A549 (cell line): ENCODE results near the gene FUZ.

Experiments
- BHLHE40 ChIP-seq: IDR thresholded peaks from 2 replicates; pipeline ENCODE4 v1.6.1; 2012; ENCODE audit warnings: low read depth, low read length, inconsistent platforms
- CTCF ChIP-seq: fragments of >200 bp; sonication (Bioruptor Twin); formaldehyde crosslinking; IDR thresholded peaks from 3 replicates; pipeline ENCODE4 v1.5.1; 2016
- EP300 ChIP-seq, 2 experiments: fragments of >200 bp; sonication (Bioruptor Twin); formaldehyde crosslinking; IDR thresholded peaks; 2 replicates in 1 of 2; 3 replicates in 1 of 2; pipeline ENCODE4 v1.6.1; 2016 to 2017
- FOSB ChIP-seq: fragments of 250-450 bp; sonication (Bioruptor Pico); IDR thresholded peaks from 2 replicates; pipeline ENCODE4 v1.5.0; 2020; ENCODE audit warnings: mild to moderate bottlenecking, moderate library complexity
- MAX ChIP-seq: IDR thresholded peaks from 2 replicates; pipeline ENCODE4 v1.6.1; 2012
- MAZ ChIP-seq: fragments of 150-350 bp; IDR thresholded peaks from 2 replicates; pipeline ENCODE4 v1.6.1; 2014; ENCODE audit warnings: antibody characterized with exemption, low read depth, low read length, borderline replicate concordance
- MYC ChIP-seq: IDR thresholded peaks from 2 replicates; pipeline ENCODE4 v1.6.1; 2012; ENCODE audit warnings: mild to moderate bottlenecking, inconsistent platforms, low read length, improper control_type of control experiment, borderline replicate concordance
- NFE2L2 ChIP-seq: fragments of 150-350 bp; conservative IDR thresholded peaks from 2 replicates; pipeline ENCODE4 v1.6.1; 2014; ENCODE audit warnings: low read length
- NR3C1 ChIP-seq: fragments of >200 bp; sonication (Bioruptor Twin); formaldehyde crosslinking; IDR thresholded peaks from 3 replicates; pipeline ENCODE4 v1.6.1; 2017
- RAD21 ChIP-seq, 2 experiments: fragments of >200 bp in 1 of 2; sonication (Bioruptor Twin) in 1 of 2; formaldehyde crosslinking in 1 of 2; IDR thresholded peaks in 1 of 2; conservative IDR thresholded peaks in 1 of 2; 2 replicates in 1 of 2; 3 replicates in 1 of 2; pipeline ENCODE4 v1.6.1; 2012 to 2018; ENCODE audit warnings: inconsistent platforms in 1 of 2
- REST ChIP-seq: fragments of 200-600 bp; sonication (generic); IDR thresholded peaks from 2 replicates; pipeline ENCODE4 v1.6.1; 2016; ENCODE audit warnings: antibody characterized with exemption, mild to moderate bottlenecking, moderate library complexity
- RFX5 ChIP-seq: fragments of 450-650 bp; IDR thresholded peaks from 2 replicates; pipeline ENCODE4 v1.7.1; 2014; ENCODE audit warnings: antibody characterized with exemption, mild to moderate bottlenecking, moderate library complexity
- RNF2 ChIP-seq: fragments of 200-600 bp; sonication (generic); IDR thresholded peaks from 2 replicates; pipeline ENCODE4 v1.6.1; 2016; ENCODE audit warnings: low read depth, mild to moderate bottlenecking, antibody characterized with exemption, moderate library complexity, borderline replicate concordance
- SMC3 ChIP-seq: fragments of >200 bp; sonication (Bioruptor Twin); formaldehyde crosslinking; IDR thresholded peaks from 3 replicates; pipeline ENCODE4 v1.6.1; 2018; ENCODE audit warnings: inconsistent platforms

- no peak for TF ChIP-seq BHLHE40
- TF ChIP-seq RFX5: no peak
- no peak for TF ChIP-seq CTCF
- TF ChIP-seq RNF2: no peak
- TF ChIP-seq NFE2L2: no peak
- TF ChIP-seq RAD21 (conservative IDR thresholded peaks at IDR 0.05 in 1 of 2, IDR thresholded peaks at IDR 0.05 in 1 of 2): no peak
- TF ChIP-seq EP300 (IDR thresholded peaks at IDR 0.05): no peak
- no peak for TF ChIP-seq REST
- no peak for TF ChIP-seq FOSB (CRISPR knock-in tag)
- TF ChIP-seq MYC: no peak
- TF ChIP-seq SMC3: no peak
- no peak for TF ChIP-seq MAZ
- no peak for TF ChIP-seq MAX
- TF ChIP-seq NR3C1: no peak
Measured at GRCh38 chr19:49833599-49833998, 20.5 kb upstream of the FUZ start.
